Measurements from ENCODE around the gene PKP3. TPM values are rescaled to one million over a fixed set of nuclear protein-coding genes. Genes with fewer than 3 reads are reported as not detected.
"Not testable (repeated sequence)": the region's sequence is repeated elsewhere in the genome, so short reads cannot be mapped to it uniquely, and the experiment has no call there.

PKP3 gene
- polyA plus RNA-seq, 2 of the 4 experiments (the other 2 are of a cell fraction): 12.1 to 25.9 TPM

DNA sequence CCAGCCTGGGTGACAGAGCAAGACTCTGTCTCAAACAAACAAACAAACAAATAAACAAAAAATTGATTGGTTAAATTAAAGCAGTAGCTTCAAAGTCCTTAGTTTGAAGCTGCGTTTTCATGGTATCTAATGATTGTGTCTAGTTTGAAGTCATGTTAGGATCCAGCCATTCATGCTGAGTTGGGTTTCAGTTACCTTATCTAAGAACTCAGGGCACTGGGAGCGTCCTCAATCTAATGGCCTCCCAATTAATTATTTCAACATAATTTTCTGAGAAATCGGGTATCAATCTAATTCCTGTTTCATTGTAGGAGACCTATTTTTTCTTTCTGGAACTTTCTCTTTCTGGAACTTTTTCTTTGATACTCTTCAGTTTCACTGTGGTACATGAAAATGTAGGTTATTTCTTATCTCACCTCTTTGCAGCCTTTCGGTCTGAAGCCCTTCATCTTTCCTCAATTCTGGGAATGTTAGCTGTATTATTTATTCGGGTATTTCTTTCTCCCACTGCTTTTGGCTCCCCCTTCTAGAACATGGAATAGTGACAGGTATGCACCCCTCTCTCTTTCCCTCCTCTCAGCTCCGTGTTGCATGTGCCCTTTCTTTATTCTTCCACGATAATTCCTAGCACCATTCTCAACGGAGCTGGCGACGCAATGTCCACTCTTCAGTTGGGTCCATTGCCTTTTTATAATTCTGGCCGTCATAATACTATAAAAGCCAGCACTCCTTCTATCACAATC lies 49.0 kb upstream of the PKP3 start:
- Histone ChIP-seq H3K9me3 (no peaks in the 10 kb centered on the region), H3K4me2 (no peak overlapping the region), H3K4me1 (no peaks in the 10 kb centered on the region), H3K27ac (no peak overlapping the region), H3K4me3 (no peak overlapping the region)
- ATAC-seq: no peak
- ChIA-PET CTCF (interaction anchor here (0.7 to 1.6 kb wide), 9 partner anchors 8 to 452 kb away, joined by 3 to 6 read pairs (median 3); no protein-coding TSS in a partner anchor), POLR2A (interaction anchor here (0.8 to 1.4 kb wide), 2 partner anchors 11 kb away, joined by 4 to 6 read pairs; no protein-coding TSS in a partner anchor)
- WGBS (ENCODE audit: missing lambda C conversion rate): 82% methylated on average over 11 of the region's 11 CpGs
- TF ChIP-seq KDM1A (IDR thresholded peaks at IDR 0.05; ENCODE audit: low read depth) (no peak), NFE2L2 (conservative IDR thresholded peaks at IDR 0.05; ENCODE audit: low read length) (no peak), RFX5 (IDR thresholded peaks at IDR 0.05) (no peak)
- no peak for DNase-seq (ENCODE audit: low read depth in 1 of 2, low spot score in 1 of 2)
- no peak for FAIRE-seq

DNA sequence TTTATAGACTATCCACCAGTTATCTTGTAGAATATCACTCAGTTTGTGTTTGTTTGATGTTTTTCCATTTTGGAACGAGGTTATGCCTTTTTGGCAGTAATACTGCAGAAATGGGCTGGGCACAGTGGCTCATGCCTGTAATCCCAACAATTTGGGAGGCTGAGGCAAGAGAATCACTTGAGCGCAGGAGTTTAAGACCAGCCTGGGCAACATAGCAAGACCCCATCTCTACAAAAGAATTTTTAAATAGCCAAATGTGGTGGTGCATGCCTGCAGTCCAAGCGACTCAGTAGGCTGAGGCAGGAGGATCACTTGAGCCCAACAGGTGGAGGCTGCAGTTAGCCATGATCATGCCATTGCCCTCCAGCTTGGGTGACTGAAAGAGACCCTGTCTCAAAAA lies 47.5 kb upstream of the PKP3 start:
- H3K4me2 ChIP-seq: no peak overlapping the region
- FAIRE-seq (no peak), DNase-seq (ENCODE audit: low read depth in 1 of 2, low spot score in 1 of 2) (no peak), ATAC-seq (no peak)
- no peak overlapping the region for H3K4me3 ChIP-seq
- H3K27ac ChIP-seq: no peak overlapping the region
- TF ChIP-seq CEBPB (IDR thresholded peaks at IDR 0.05): no peak
- no peak for TF ChIP-seq ATOH8 (CRISPR knock-in tag; IDR thresholded peaks at IDR 0.05; ENCODE audit: low read depth)
- TF ChIP-seq E2F6 (IDR thresholded peaks at IDR 0.05; ENCODE audit: borderline replicate concordance, low read depth): no peak
- no peak for TF ChIP-seq JUN (IDR thresholded peaks at IDR 0.05)
- TF ChIP-seq USF2 (IDR thresholded peaks at IDR 0.05): no peak
- no peak for TF ChIP-seq POLR2AphosphoS2 (conservative IDR thresholded peaks at IDR 0.05; ENCODE audit: low read length)
- no peak for TF ChIP-seq MYC (IDR thresholded peaks at IDR 0.05; ENCODE audit: borderline replicate concordance, low read length)
- TF ChIP-seq ZC3H11A (IDR thresholded peaks at IDR 0.05): no peak
- TF ChIP-seq CHD4 (IDR thresholded peaks at IDR 0.05; ENCODE audit: borderline replicate concordance): no peak
- TF ChIP-seq FOXS1 (CRISPR knock-in tag; IDR thresholded peaks at IDR 0.05): no peak
- no peak for TF ChIP-seq FOSB (CRISPR knock-in tag; IDR thresholded peaks at IDR 0.05)
- no peak for TF ChIP-seq SMC3 (IDR thresholded peaks at IDR 0.05)
- TF ChIP-seq NR3C1 (IDR thresholded peaks at IDR 0.05): no peak
- 73% methylated on average over 3 of the region's 3 CpGs for WGBS (ENCODE audit: missing lambda C conversion rate)
- CTCF ChIA-PET: interaction anchor here (1.2 to 1.6 kb wide), 2 partner anchors 10 to 172 kb away, joined by 3 to 4 read pairs; no protein-coding TSS in a partner anchor
- H3K9me3 ChIP-seq: no peaks in the 10 kb centered on the region
- no peaks in the 10 kb centered on the region for H3K4me1 ChIP-seq
- POLR2A ChIA-PET: interaction anchor here (1.4 kb wide), 1 partner anchor 9 kb away, joined by 6 read pairs; no protein-coding TSS in a partner anchor

DNA sequence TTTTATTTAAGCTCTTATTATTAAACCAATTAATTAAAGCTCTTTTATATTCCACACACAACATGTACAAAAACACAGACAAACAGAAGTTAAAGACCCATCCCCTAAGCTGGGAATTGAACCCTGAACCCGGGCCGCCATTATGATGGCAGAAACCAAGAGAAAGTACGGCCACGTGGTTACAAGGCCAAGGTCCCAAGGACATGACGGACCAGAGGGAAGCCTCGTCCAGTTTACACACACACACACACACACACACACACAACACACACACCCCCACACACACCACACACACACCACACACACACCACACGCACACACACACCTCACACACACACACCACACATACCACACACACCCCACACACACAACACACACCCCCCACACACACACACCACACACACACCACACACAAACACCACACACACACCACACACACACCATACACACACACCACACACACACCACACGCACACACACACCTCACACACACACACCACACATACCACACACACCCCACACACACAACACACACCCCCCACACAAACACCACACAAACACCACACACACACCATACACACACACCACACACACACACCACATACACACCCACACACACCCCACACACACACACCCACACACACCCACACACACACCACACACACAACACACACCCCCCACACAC lies 44.6 kb upstream of the PKP3 start:
- H3K4me3 ChIP-seq; H3K27ac ChIP-seq; H3K4me1 ChIP-seq; H3K4me2 ChIP-seq; POLR2A ChIA-PET; ATAC-seq; H3K9me3 ChIP-seq; DNase-seq (ENCODE audit: low read depth in 1 of 2, low spot score in 1 of 2); FAIRE-seq: not testable (repeated sequence)
- WGBS (ENCODE audit: missing lambda C conversion rate): 77% methylated on average over 7 of the region's 8 CpGs
- CTCF ChIA-PET: interaction anchor here (0.8 to 1.7 kb wide), 3 partner anchors 16 to 79 kb away, joined by 3 to 6 read pairs (median 3); no protein-coding TSS in a partner anchor

DNA sequence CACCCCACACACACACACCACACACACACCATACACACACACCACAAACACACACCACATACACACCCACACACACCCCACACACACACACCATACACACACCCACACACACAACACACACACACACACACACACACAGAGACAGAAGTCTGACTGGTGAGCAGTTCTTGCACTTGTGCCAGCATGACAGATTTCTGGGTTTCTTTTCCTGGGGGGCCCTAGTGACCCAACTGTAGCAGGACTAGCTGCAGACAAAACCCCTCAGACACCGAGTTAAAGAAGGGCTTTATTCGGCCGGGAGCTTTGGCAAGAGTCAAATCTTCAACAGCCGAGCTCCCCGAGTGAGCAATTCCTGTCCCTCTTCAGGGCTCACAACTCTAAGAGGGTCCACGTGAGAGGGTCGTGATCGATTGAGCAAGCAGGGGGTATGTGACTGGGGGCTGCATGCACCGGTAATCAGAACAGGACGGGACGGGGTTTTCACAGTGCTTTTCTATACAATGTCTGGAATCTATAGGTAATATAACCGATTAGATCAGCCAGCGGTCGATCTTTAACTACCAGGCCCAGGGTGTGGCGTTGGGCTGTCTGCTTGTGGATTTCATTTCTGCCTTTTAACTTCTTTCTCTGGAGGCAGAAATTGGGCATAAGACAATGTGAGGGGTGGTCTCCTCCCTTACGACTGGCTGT lies 43.8 kb upstream of the PKP3 start:
- H3K4me2 ChIP-seq; ATAC-seq; H3K4me3 ChIP-seq; CTCF ChIA-PET; FAIRE-seq; POLR2A ChIA-PET; DNase-seq (ENCODE audit: low read depth in 1 of 2, low spot score in 1 of 2); H3K9me3 ChIP-seq: not testable (repeated sequence)
- H3K27ac ChIP-seq: peak overlapping the region in 1 of 2 experiments; percentile 10; a peak in 1 of 6 replicates
- 87% methylated on average over 15 of the region's 16 CpGs for WGBS (ENCODE audit: missing lambda C conversion rate)
- H3K4me1 ChIP-seq: peaks cover 15% of the 10 kb centered on the region
